HG02571 (cell line): ENCODE data around the gene ZCCHC24.

Experiments
- ATAC-seq: cut with Tn5 transposase; IDR thresholded peaks from one replicate; pipeline ENCODE4 v1.9.1; 2021; ENCODE audit warnings: mild to moderate bottlenecking, moderate library complexity; ENCODE audit not compliant: unreplicated experiment

The ZCCHC24 gene

GRCh38 chr10:79401015-79401921, 44.2 kb downstream of the ZCCHC24 start:
- ATAC-seq: no peak

DNA sequence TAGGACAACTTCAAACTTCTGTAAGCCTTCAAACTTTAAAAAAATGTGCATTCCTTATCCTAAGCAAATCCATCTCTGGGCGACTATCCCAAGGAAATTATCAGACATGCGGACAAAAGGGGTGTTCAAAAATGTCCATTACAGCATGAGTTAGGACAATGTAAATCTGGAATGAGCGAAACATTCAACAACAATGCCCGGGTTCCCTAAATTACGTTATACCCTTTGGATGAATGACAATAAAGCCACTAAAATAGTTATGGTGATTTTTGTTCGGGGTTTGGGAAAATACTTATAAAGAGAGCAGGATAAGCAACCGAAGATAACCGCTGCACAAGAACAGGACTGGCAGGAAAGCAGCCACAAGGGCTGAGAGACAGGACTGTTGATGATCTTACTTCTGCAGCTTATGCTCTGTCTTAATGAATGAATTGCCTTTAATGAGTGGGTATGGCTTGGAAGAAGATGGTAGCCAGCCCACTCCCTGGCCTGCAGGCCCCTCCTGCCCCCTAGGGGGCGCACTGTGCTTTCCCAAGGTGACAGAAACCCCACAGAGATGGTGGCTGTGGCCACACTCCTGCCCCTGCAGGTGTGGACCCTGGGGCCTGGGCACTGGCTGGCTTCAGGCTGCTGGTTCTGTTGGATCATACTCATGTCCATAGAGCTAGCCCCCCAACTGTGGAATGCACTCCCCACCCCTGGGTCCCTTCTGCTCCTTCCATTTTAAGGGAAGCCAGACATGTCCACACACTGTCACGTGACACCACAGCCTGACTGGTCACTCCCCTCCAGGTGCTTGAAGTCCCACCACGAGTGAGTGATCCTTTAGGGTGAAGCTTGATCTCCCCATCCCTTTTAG, 45.0 kb downstream of the ZCCHC24 start:
- no peak for ATAC-seq

DNA sequence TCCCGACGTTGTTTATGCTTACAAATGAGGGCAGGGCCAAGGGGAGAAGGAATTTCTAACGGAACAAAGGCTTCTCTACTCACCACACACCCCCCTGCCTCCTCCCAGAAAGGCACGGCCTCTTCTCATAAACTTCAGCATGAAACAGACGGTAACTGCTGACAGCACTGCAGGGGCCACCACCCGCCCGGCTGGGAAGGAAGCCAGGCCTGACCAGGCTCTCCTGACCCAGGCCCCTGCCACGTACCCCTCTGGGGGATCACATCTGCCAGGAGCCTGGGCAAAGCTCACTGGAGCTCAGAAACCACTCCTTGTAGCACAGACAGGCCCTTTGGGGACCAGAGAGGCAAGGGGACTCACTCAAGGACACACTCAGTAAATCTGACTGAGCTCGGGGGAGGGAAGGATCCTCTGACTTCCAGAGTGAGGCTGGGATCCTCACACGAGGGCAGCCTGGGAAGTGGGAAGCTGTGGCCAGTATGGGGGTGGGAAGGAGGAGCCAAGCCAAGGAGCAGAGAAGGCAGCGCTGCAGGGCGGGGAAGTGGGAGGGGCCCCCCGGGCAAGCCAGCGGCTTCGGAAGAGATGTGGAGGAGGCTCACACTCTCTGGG, 46.1 kb downstream of the ZCCHC24 start:
- ATAC-seq: no peak

- no peak for ATAC-seq
These were observed 46.8 kb downstream of the ZCCHC24 start for GRCh38 chr10:79398642-79399041.

GRCh38 chr10:79397575-79398303, 47.7 kb downstream of the ZCCHC24 start:
- ATAC-seq: no peak

DNA sequence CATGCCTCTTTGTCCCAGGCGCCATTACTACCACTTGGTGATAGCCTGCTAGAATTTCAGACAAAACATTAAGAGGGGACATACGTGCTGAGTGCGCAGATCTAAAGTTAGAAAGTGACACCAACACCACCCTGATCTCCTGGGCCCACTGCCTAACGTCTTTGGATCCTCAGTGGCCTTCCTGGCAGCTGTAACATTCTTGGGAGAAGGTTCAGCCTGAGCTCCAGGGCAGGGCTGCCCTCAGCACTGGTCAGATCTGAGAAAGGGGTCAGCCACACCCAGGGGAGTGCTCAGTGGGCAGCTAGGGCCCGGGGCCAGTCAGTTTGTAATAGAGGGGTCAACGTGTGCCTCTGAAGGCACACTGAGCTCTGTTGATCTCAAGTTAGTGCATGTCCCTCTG, 48.4 kb downstream of the ZCCHC24 start:
- ATAC-seq: no peak

- no peak for ATAC-seq
These were observed 48.9 kb downstream of the ZCCHC24 start for GRCh38 chr10:79396520-79396919.

- no peak for ATAC-seq
These were observed 50.8 kb downstream of the ZCCHC24 start for GRCh38 chr10:79394664-79395063.

GRCh38 chr10:79393924-79394610, 51.4 kb downstream of the ZCCHC24 start:
- ATAC-seq: no peak

DNA sequence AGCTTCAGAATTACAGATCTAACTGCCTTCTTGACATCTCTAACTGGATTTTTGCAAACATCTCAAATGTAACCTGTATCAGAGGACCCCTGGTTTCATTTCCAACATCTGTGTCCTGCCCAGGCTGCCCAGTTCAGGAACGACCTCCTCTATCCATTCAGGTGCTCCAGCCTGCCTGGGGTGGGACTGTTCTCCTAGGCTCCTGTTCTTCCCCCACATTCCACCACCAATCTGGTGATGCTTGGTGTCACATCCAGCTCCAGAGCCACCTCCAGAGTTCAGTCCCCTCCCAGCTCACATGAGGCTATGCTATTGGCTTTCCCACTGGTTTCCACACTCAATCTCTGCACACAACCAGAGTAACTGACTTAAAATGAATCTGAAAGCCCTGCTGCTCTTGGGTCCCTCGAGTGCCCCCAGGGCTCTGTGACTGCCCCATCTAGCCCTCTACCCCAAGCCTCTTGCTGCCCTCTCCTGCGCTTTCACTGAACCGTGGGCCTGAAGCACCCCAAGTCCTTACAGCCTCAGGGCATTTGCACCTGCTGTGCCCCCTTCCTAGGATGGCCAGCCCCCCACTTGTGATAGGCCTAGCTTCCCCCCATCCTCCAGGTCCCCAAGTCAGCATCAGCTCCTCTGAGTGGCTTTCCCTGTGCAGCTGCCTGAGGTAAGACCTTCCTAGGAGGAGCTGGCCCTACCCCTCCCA, 52.1 kb downstream of the ZCCHC24 start:
- no peak for ATAC-seq

GRCh38 chr10:79392506-79393176, 52.8 kb downstream of the ZCCHC24 start:
- ATAC-seq: no peak

- ATAC-seq: no peak
These were observed 53.4 kb downstream of the ZCCHC24 start for GRCh38 chr10:79392020-79392398.

GRCh38 chr10:79391231-79392019, 54.0 kb downstream of the ZCCHC24 start:
- ATAC-seq: no peak

GRCh38 chr10:79390551-79391229, 54.7 kb downstream of the ZCCHC24 start:
- ATAC-seq: no peak

- ATAC-seq: no peak
These were observed 55.4 kb downstream of the ZCCHC24 start for GRCh38 chr10:79390057-79390456.

- no peak for ATAC-seq
These were observed 57.2 kb downstream of the ZCCHC24 start for GRCh38 chr10:79387974-79388850.
